ENCODE measurements around the gene GSE1. TPM values are rescaled to one million over a fixed set of nuclear protein-coding genes. Genes with fewer than 3 reads are reported as not detected.

Gene GSE1
- total and polyA plus RNA-seq, 7 experiments from 2014 or later, result 0.18 to 69.2 (median 11.3) TPM

GRCh38 chr16:85686912-85687591 is 73.9 kb downstream of the GSE1 start:
- no peaks in the 10 kb centered on the region for H3K36me3 ChIP-seq (ENCODE audit: control insufficient read depth in 2 of 3, insufficient read depth in 3 of 3, low read length in 3 of 3)
- no peak overlapping the region for H3K4me3 ChIP-seq (ENCODE audit: low read length)
- H3K27ac ChIP-seq (ENCODE audit: low read depth, low read length), result no peak overlapping the region
- intact Hi-C loops (cut with micrococcal nuclease), result loop anchor here (5.0 kb wide), 4 partner anchors 70 to 380 kb away; partner anchors contain the start of genes COX4I1 (in 1 of the 2) and EMC8 (in 1 of the 2)
- Mint-ChIP-seq H3K27ac (no peak overlapping the region), H3K9me3 (no peaks in the 10 kb centered on the region), H3K4me3 (peak overlapping the region; percentile 6 to 80 (median 56)), H3K27me3 (peaks cover 0 to 6% (median 0%) of the 10 kb centered on the region in 5 donors), H3K36me3 (peaks cover 0 to 5% (median 0%) of the 10 kb centered on the region in 5 donors), H3K4me1 (peaks cover 3 to 21% (median 7%) of the 10 kb centered on the region in 7 donors)
- H3K4me1 ChIP-seq (ENCODE audit: control insufficient read depth in 2 of 2, insufficient read depth in 2 of 2, low read length in 2 of 2), result peaks cover 5% of the 10 kb centered on the region in 2 donors
- no peaks in the 10 kb centered on the region for H3K27me3 ChIP-seq (ENCODE audit: control insufficient read depth in 2 of 2, insufficient read depth in 2 of 2, low read length in 2 of 2)
- DNase-seq (no peak), ATAC-seq (no peak)
- ChIA-PET POLR2A (no interaction called here), CTCF (no interaction called here)
- H3K9me3 ChIP-seq (ENCODE audit: control insufficient read depth in 2 of 3, low read length in 3 of 3), result no peaks in the 10 kb centered on the region

GRCh38 chr16:85687651-85688471 is 74.7 kb downstream of the GSE1 start:
- POLR2A ChIA-PET, result no interaction called here

GRCh38 chr16:85688586-85689284 is 75.6 kb downstream of the GSE1 start, which contains the start of gene GINS2:
Gene GINS2 (minus strand): TSS chr16:85688954. CDS start chr16:85688898, 56 bp downstream.
- DNase-seq, result peak; percentile 77 to 90 (median 89)
- Histone ChIP-seq H3K27ac (ENCODE audit: low read depth, low read length) (peak within 1 kb of the TSS; percentile 51), H3K9me3 (ENCODE audit: control insufficient read depth in 2 of 3, low read length in 3 of 3) (no peaks in the 10 kb centered on the region), H3K36me3 (ENCODE audit: control insufficient read depth in 2 of 3, insufficient read depth in 3 of 3, low read length in 3 of 3) (no peaks in the 10 kb centered on the region), H3K27me3 (ENCODE audit: control insufficient read depth in 2 of 2, insufficient read depth in 2 of 2, low read length in 2 of 2) (no peaks in the 10 kb centered on the region), H3K4me3 (ENCODE audit: low read length) (peak within 1 kb of the TSS; percentile 69), H3K4me1 (ENCODE audit: control insufficient read depth in 2 of 2, insufficient read depth in 2 of 2, low read length in 2 of 2) (peaks cover 5% of the 10 kb centered on the region in 2 donors)
- intact Hi-C loops (cut with micrococcal nuclease), result loop anchor here (1.0 to 5.0 kb wide), 8 partner anchors 47 to 381 kb away; partner anchors contain the start of genes COX4I1 (in 2 of the 2), EMC8 (in 2 of the 2) and GSE1 (in 1 of the 2)
- peaks cover 0 to 8% (median 6%) of the 10 kb centered on the region in 5 donors for H3K27me3 Mint-ChIP-seq
- no peaks in the 10 kb centered on the region for H3K9me3 Mint-ChIP-seq
- H3K27ac Mint-ChIP-seq, result peak within 1 kb of the TSS in 3 of 9 donors; percentile 46 to 63 (median 56)
- H3K4me1 Mint-ChIP-seq, result peaks cover under 1 to 21% (median 7%) of the 10 kb centered on the region in 7 donors
- H3K4me3 Mint-ChIP-seq, result peak within 1 kb of the TSS; percentile 64 to 85 (median 76)
- ATAC-seq, result peak; percentile 100
- CTCF ChIA-PET, result interaction anchor here (1.0 kb wide), 1 partner anchor 115 kb away, joined by 3 read pairs; no protein-coding TSS in a partner anchor
- H3K36me3 Mint-ChIP-seq, result no peaks in the 10 kb centered on the region
- POLR2A ChIA-PET, result no interaction called here

More at GRCh38 chr16:85687651-85688471, 74.7 kb downstream of the GSE1 start:
- Histone ChIP-seq H3K27ac (ENCODE audit: low read depth, low read length) (no peak overlapping the region), H3K4me1 (ENCODE audit: control insufficient read depth in 2 of 2, insufficient read depth in 2 of 2, low read length in 2 of 2) (peaks cover 5% of the 10 kb centered on the region in 2 donors), H3K36me3 (ENCODE audit: control insufficient read depth in 2 of 3, insufficient read depth in 3 of 3, low read length in 3 of 3) (no peaks in the 10 kb centered on the region), H3K4me3 (ENCODE audit: low read length) (peak overlapping the region; percentile 69), H3K9me3 (ENCODE audit: control insufficient read depth in 2 of 3, low read length in 3 of 3) (no peaks in the 10 kb centered on the region), H3K27me3 (ENCODE audit: control insufficient read depth in 2 of 2, insufficient read depth in 2 of 2, low read length in 2 of 2) (no peaks in the 10 kb centered on the region)
- H3K4me1 Mint-ChIP-seq, result peaks cover 3 to 21% (median 7%) of the 10 kb centered on the region in 7 donors
- no peaks in the 10 kb centered on the region for H3K9me3 Mint-ChIP-seq
- no peak for ATAC-seq
- DNase-seq, result no peak
- CTCF ChIA-PET, result no interaction called here
- H3K36me3 Mint-ChIP-seq, result peaks cover 0 to 5% (median 0%) of the 10 kb centered on the region in 5 donors
- H3K27me3 Mint-ChIP-seq, result peaks cover 0 to 6% (median 0%) of the 10 kb centered on the region in 5 donors
- H3K27ac Mint-ChIP-seq, result peak overlapping the region in 2 of 9 donors; percentile 56 to 63
- intact Hi-C loops (cut with micrococcal nuclease), result loop anchor here (2.0 to 5.0 kb wide), 6 partner anchors 71 to 381 kb away; partner anchors contain the start of genes COX4I1 (in 1 of the 2), EMC8 (in 1 of the 2) and GSE1 (in 1 of the 2)
- H3K4me3 Mint-ChIP-seq, result peak overlapping the region; percentile 58 to 85 (median 74)

- peak overlapping the region; percentile 29 for H3K4me3 ChIP-seq (ENCODE audit: low read length)
- peaks cover 0 to 8% (median 6%) of the 10 kb centered on the region in 5 donors for H3K27me3 Mint-ChIP-seq
Observed at GRCh38 chr16:85689285-85689949, 76.3 kb downstream of the GSE1 start.

GRCh38 chr16:85689950-85690320 is 76.8 kb downstream of the GSE1 start:
- Histone ChIP-seq H3K27me3 (ENCODE audit: control insufficient read depth in 2 of 2, insufficient read depth in 2 of 2, low read length in 2 of 2) (no peaks in the 10 kb centered on the region), H3K36me3 (ENCODE audit: control insufficient read depth in 2 of 3, insufficient read depth in 3 of 3, low read length in 3 of 3) (no peaks in the 10 kb centered on the region), H3K4me3 (ENCODE audit: low read length) (no peak overlapping the region), H3K4me1 (ENCODE audit: control insufficient read depth in 2 of 2, insufficient read depth in 2 of 2, low read length in 2 of 2) (peaks cover 5% of the 10 kb centered on the region in 2 donors), H3K9me3 (ENCODE audit: control insufficient read depth in 2 of 3, low read length in 3 of 3) (no peaks in the 10 kb centered on the region), H3K27ac (ENCODE audit: low read depth, low read length) (no peak overlapping the region)
- Mint-ChIP-seq H3K36me3 (no peaks in the 10 kb centered on the region), H3K27ac (no peak overlapping the region), H3K4me3 (peak overlapping the region in 5 of 10 donors; percentile 13 to 39 (median 27)), H3K27me3 (peaks cover 0 to 8% (median 6%) of the 10 kb centered on the region in 5 donors), H3K4me1 (peaks cover 0 to 17% (median 7%) of the 10 kb centered on the region in 7 donors), H3K9me3 (no peaks in the 10 kb centered on the region)
- CTCF ChIA-PET, result interaction anchor here (1.0 kb wide), 1 partner anchor 116 kb away, joined by 3 read pairs; no protein-coding TSS in a partner anchor
- no peak for DNase-seq
- POLR2A ChIA-PET, result no interaction called here
- no peak for ATAC-seq
- intact Hi-C loops (cut with micrococcal nuclease), result loop anchor here (1.0 to 5.0 kb wide), 8 partner anchors 45 to 383 kb away; partner anchors contain the start of genes COX4I1 (in 2 of the 2), EMC8 (in 2 of the 2) and GSE1 (in 1 of the 2)

More at GRCh38 chr16:85689285-85689949, 76.3 kb downstream of the GSE1 start:
- intact Hi-C loops (cut with micrococcal nuclease), result loop anchor here (1.0 to 5.0 kb wide), 8 partner anchors 46 to 382 kb away; partner anchors contain the start of genes COX4I1 (in 2 of the 2), EMC8 (in 2 of the 2) and GSE1 (in 1 of the 2)
- ChIA-PET CTCF (interaction anchor here (1.0 kb wide), 1 partner anchor 115 kb away, joined by 3 read pairs; no protein-coding TSS in a partner anchor), POLR2A (no interaction called here)
- no peak overlapping the region for H3K27ac ChIP-seq (ENCODE audit: low read depth, low read length)
- H3K27me3 ChIP-seq (ENCODE audit: control insufficient read depth in 2 of 2, insufficient read depth in 2 of 2, low read length in 2 of 2), result no peaks in the 10 kb centered on the region
- H3K9me3 ChIP-seq (ENCODE audit: control insufficient read depth in 2 of 3, low read length in 3 of 3), result no peaks in the 10 kb centered on the region
- Mint-ChIP-seq H3K36me3 (no peaks in the 10 kb centered on the region), H3K4me1 (peaks cover 0 to 19% (median 7%) of the 10 kb centered on the region in 7 donors), H3K4me3 (peak overlapping the region; percentile 59 to 80 (median 72)), H3K9me3 (no peaks in the 10 kb centered on the region), H3K27ac (peak overlapping the region in 3 of 9 donors; percentile 19 to 46 (median 29))
- H3K36me3 ChIP-seq (ENCODE audit: control insufficient read depth in 2 of 3, insufficient read depth in 3 of 3, low read length in 3 of 3), result no peaks in the 10 kb centered on the region
- no peak for DNase-seq
- peaks cover 5% of the 10 kb centered on the region in 2 donors for H3K4me1 ChIP-seq (ENCODE audit: control insufficient read depth in 2 of 2, insufficient read depth in 2 of 2, low read length in 2 of 2)
- ATAC-seq, result no peak
